ENCODE measurements around the gene PTBP1. TPM values are rescaled to one million over a fixed set of nuclear protein-coding genes. Genes with fewer than 3 reads are reported as not detected.

PTBP1 gene
- total and polyA plus RNA-seq, 2 experiments from 2014 or later: 178 to 219 TPM

GRCh38 chr19:806815-807421 is 9.7 kb downstream of the PTBP1 start:
- Histone ChIP-seq H2AFZ (no peak overlapping the region), H3K4me1 (ENCODE audit: insufficient read depth) (peaks cover 12% of the 10 kb centered on the region), H3K4me3 (no peak overlapping the region), H3K27me3 (no peaks in the 10 kb centered on the region), H3K36me3 (replicated peaks; ENCODE audit: insufficient read depth, low read depth) (peaks cover 5% of the 10 kb centered on the region), H4K20me1 (ENCODE audit: insufficient read depth, poor library complexity, severe bottlenecking) (peaks cover 95% of the 10 kb centered on the region), H3K27ac (no peak overlapping the region), H3K79me2 (peaks cover 78% of the 10 kb centered on the region), H3K9me2 (replicated peaks; ENCODE audit: insufficient read depth) (no peaks in the 10 kb centered on the region), H3K9me3 (ENCODE audit: low read depth) (no peaks in the 10 kb centered on the region), H3K4me2 (no peak overlapping the region)
- TF ChIP-seq EZH2 (IDR thresholded peaks at IDR 0.05; ENCODE audit: borderline replicate concordance) (no peak), EZH2phosphoT487 (IDR thresholded peaks at IDR 0.05; ENCODE audit: low read depth, severe bottlenecking, unreplicated experiment) (no peak), CTCF (IDR thresholded peaks at IDR 0.05; ENCODE audit: poor library complexity) (no peak)
- 92% methylated on average over 30 of the region's 34 CpGs for WGBS (ENCODE audit: low lambda C conversion rate, missing lambda C conversion rate)
- DNase-seq (ENCODE audit: low spot score): no peak

GRCh38 chr19:807627-808422 is 10.6 kb downstream of the PTBP1 start:
- WGBS (ENCODE audit: low lambda C conversion rate, missing lambda C conversion rate): 95% methylated on average over 38 of the region's 44 CpGs
- H3K79me2 ChIP-seq: peaks cover 68% of the 10 kb centered on the region
- TF ChIP-seq CTCF (IDR thresholded peaks at IDR 0.05; ENCODE audit: poor library complexity): no peak
- no peak for TF ChIP-seq EZH2 (IDR thresholded peaks at IDR 0.05; ENCODE audit: borderline replicate concordance)
- DNase-seq (ENCODE audit: low spot score): no peak
- H3K27ac ChIP-seq: no peak overlapping the region
- no peak overlapping the region for H2AFZ ChIP-seq
- H4K20me1 ChIP-seq (ENCODE audit: insufficient read depth, poor library complexity, severe bottlenecking): peaks cover 86% of the 10 kb centered on the region
- H3K27me3 ChIP-seq: no peaks in the 10 kb centered on the region
- peaks cover 5% of the 10 kb centered on the region for H3K36me3 ChIP-seq (replicated peaks; ENCODE audit: insufficient read depth, low read depth)
- no peaks in the 10 kb centered on the region for H3K9me2 ChIP-seq (replicated peaks; ENCODE audit: insufficient read depth)
- H3K4me1 ChIP-seq (ENCODE audit: insufficient read depth): peaks cover 3% of the 10 kb centered on the region
- H3K4me3 ChIP-seq: no peak overlapping the region
- no peak overlapping the region for H3K4me2 ChIP-seq
- no peaks in the 10 kb centered on the region for H3K9me3 ChIP-seq (ENCODE audit: low read depth)

DNA sequence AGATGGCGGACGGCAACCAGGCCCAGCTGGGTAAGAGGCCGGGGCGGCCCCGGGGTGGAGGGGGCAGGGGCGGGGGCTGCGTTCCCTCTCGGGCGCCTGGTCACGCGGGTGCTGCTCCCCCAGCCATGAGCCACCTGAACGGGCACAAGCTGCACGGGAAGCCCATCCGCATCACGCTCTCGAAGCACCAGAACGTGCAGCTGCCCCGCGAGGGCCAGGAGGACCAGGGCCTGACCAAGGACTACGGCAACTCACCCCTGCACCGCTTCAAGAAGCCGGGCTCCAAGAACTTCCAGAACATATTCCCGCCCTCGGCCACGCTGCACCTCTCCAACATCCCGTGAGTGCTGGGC is 11.1 kb downstream of the PTBP1 start:
- Histone ChIP-seq H3K9me2 (replicated peaks; ENCODE audit: insufficient read depth) (no peaks in the 10 kb centered on the region), H4K20me1 (ENCODE audit: insufficient read depth, poor library complexity, severe bottlenecking) (peaks cover 80% of the 10 kb centered on the region)
- 95% methylated on average over 11 of the region's 26 CpGs for WGBS (ENCODE audit: low lambda C conversion rate, missing lambda C conversion rate)

More for the DNA sequence above, 11.1 kb downstream of the PTBP1 start:
- Histone ChIP-seq H3K4me1 (ENCODE audit: insufficient read depth) (no peaks in the 10 kb centered on the region), H3K27ac (no peak overlapping the region), H3K79me2 (peaks cover 63% of the 10 kb centered on the region), H3K4me3 (no peak overlapping the region), H3K27me3 (no peaks in the 10 kb centered on the region), H3K36me3 (replicated peaks; ENCODE audit: insufficient read depth, low read depth) (peaks cover 5% of the 10 kb centered on the region), H2AFZ (no peak overlapping the region), H3K9me3 (ENCODE audit: low read depth) (no peaks in the 10 kb centered on the region), H3K4me2 (no peak overlapping the region)
- TF ChIP-seq EZH2 (IDR thresholded peaks at IDR 0.05; ENCODE audit: borderline replicate concordance) (no peak), EZH2phosphoT487 (IDR thresholded peaks at IDR 0.05; ENCODE audit: low read depth, severe bottlenecking, unreplicated experiment) (no peak), CTCF (IDR thresholded peaks at IDR 0.05; ENCODE audit: poor library complexity) (no peak)
- no peak for DNase-seq (ENCODE audit: low spot score)
